Cardiac fibroblast (primary cell): ENCODE measurements around the gene KYNU.

ENCODE experiments used
- DNase-seq, 2 donors: peaks; one replicate each; pipeline versions ENCODE4 v3.0.0 to v3.0.0-alpha.2; 2010; ENCODE audit warnings: low read depth in 2 of 2
- H3K4me3 ChIP-seq, 2 donors: replicated peaks in 1 of 2; 1 replicate in 1 of 2; 2 replicates in 1 of 2; pipeline ENCODE4 v1.5.1; 2011; ENCODE audit warnings: low read depth in 2 of 2, low read length in 2 of 2, mild to moderate bottlenecking in 2 of 2, moderate library complexity in 1 of 2
- CTCF ChIP-seq: IDR thresholded peaks from one replicate; pipeline ENCODE4 v1.5.1; 2011; ENCODE audit warnings: low read depth, mild to moderate bottlenecking, low read length, inconsistent platforms

The KYNU gene

DNA sequence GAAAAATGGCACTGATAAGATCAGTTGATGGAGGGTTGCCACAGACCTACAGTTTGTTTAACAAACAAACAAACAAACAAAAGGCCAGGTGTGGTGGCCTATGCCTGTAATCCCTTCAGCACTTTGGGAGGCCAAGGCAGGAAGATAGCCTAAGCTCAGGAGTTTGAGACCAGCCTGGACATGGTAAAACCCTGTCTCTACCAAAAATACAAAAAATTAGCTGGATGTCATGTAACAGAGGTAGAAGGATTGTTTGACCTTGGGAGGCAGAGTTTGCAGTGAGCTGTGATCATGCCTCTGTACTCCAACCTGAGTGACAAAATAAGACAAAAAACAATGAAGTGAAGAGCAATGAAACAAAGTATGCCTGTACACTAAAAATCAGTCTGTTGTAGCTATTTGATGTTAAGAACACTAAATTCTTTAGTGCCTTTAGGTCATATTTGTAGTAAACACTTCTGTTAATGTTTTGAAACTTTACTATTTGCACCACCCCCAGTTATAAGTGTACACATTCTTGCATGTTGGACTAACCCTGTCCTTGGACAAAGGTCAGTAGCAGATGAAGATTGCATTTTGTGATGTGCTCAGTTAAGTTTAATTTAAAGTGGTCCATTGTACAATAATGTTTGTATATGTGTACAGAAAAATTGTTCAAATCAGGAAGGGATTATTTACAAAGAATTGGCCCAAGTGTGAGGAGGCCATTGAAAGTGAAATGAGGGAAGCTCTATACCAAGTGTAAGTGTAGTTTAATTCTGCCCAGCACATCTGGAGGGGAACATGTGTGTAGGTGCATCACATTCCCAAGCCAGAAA is 73.9 kb downstream of the KYNU start:
- H3K4me3 ChIP-seq = no peak overlapping the region
- no peak for DNase-seq
- no peak for TF ChIP-seq CTCF

DNA sequence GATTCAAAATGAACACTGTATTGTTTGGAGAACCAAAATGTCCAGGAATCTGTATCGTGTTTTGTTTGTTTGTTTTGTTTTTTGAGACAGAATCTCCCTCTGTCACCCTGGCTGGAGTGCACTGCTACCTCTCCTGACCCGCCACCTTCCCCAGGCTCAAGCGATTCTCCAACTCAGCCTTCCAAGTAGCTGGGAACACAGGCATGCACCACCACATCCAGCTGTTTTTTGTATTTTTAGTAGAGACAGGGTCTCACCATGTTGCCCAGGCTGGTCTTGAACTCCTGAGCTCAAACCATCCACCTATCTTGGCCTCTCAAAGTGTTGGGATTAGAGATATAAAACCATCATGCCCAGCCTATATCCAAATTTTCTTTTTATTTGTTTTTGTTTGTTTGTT is 74.6 kb downstream of the KYNU start:
- H3K4me3 ChIP-seq = no peak overlapping the region
- TF ChIP-seq CTCF = no peak
- DNase-seq = no peak

DNA sequence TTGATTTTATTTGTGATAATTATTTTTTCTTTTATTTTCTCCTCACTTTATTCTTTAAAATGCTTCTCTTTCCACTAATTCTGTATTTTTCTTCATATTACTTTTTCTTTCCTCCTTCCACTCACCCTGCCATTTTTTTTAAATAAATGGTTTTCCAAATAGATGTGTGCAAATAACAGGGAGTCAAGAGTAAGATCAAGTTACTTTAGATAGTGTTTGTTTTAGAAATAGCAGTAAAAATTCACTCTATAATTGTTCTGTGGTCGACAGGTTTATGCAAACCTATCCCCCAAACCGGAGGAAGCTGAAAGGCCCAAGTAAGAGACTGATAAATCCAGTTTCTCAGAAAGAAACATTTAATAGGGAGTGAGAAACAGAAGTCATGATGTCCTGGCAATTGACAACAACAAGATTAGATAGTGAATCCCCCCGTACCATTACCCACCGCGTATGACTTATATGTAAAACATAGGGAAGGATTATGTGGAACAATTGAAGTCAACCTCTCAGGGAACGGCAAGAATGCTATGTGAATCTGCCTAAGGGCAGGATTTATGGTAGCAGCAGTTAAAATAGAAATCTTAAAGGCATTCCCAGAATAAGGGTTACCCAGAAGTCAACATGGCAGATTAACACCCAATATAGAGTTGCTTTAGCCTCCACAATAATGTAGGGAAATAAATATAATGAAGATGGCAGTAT is 75.5 kb downstream of the KYNU start:
- no peak for TF ChIP-seq CTCF
- no peak for DNase-seq
- no peak overlapping the region for H3K4me3 ChIP-seq

GRCh38 chr2:142954493-142954892 is 77.0 kb downstream of the KYNU start:
- DNase-seq = no peak
- TF ChIP-seq CTCF = no peak
- H3K4me3 ChIP-seq = no peak overlapping the region

DNA sequence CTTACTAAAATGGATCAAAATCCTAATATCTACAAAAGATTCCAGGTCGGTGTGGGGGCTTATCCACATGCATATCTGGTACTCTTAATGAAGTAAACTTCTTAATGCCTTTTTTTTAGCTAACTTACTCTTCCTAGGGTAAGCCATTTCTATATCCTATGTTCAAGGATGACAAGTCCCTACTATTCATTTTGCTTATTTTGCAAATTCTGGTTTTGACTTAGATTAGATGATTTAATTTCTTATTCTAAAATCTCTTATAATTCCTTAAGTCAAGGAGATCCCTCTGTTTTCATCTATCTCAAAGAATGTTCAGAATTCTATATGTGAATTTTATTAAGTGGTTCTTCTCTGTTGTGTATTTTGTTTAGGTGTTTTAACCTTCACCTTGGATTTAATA is 79.7 kb downstream of the KYNU start:
- H3K4me3 ChIP-seq = no peak overlapping the region
- no peak for TF ChIP-seq CTCF
- no peak for DNase-seq

DNA sequence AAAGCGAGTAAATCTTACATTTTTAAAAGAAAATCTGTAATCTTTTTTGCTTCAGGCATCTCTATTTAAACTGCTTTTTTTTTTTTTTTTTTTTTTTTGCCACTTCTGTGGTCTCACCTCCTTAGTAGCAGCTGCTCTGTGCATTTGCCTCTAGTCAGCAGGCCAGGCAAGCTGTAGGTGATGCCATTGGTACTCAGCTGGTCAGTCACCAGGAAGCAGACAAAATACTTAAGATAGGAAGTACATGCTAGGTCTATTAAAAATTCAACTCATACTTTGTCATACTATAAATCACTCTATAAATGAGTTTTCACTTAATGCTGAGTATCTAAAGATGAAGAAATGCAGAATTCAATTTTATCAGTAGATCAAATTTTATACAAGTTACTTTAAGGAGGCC is 83.7 kb downstream of the KYNU start:
- DNase-seq = no peak
- H3K4me3 ChIP-seq = no peak overlapping the region
- TF ChIP-seq CTCF = no peak
